Inflammatory macrophage (primary cell): Measurements from ENCODE around the gene ASMT.
"Not testable (repeated sequence)": the region's sequence is repeated elsewhere in the genome, so short reads cannot be mapped to it uniquely, and the experiment has no call there.

Experiments used
- DNase-seq, 2 donors: peaks; one replicate each; pipeline ENCODE4 v3.0.0-alpha.2; 2020 to 2022

ASMT gene

GRCh38 chrX:1652011-1652811 lies 37.4 kb downstream of the ASMT start:
- DNase-seq: peak; percentile 28 to 39

- no peak for DNase-seq
Measured at GRCh38 chrX:1656379-1656778, 41.5 kb downstream of the ASMT start.

- DNase-seq: no peak
Measured at GRCh38 chrX:1657367-1658070, 42.7 kb downstream of the ASMT start.

- no peak for DNase-seq
Measured at GRCh38 chrX:1658071-1658491, 43.2 kb downstream of the ASMT start.

GRCh38 chrX:1659664-1660461 lies 45.0 kb downstream of the ASMT start:
- no peak for DNase-seq

- DNase-seq: peak; percentile 79
Measured at GRCh38 chrX:1661048-1661921, 46.4 kb downstream of the ASMT start.

- no peak for DNase-seq
Measured at GRCh38 chrX:1661922-1662221, 47.0 kb downstream of the ASMT start.

- no peak for DNase-seq
Measured at GRCh38 chrX:1667566-1667965, 52.7 kb downstream of the ASMT start.

- DNase-seq: peak; percentile 32 to 38
Measured at GRCh38 chrX:1673337-1673736, 58.5 kb downstream of the ASMT start.

GRCh38 chrX:1676866-1677265 lies 62.0 kb downstream of the ASMT start:
- no peak for DNase-seq

GRCh38 chrX:1679238-1679637 lies 64.4 kb downstream of the ASMT start:
- peak; percentile 8 for DNase-seq

- DNase-seq: no peak
Measured at GRCh38 chrX:1681439-1681838, 66.6 kb downstream of the ASMT start.

- DNase-seq: not testable (repeated sequence)
Measured at GRCh38 chrX:1681856-1682255, 67.0 kb downstream of the ASMT start.

- DNase-seq: not testable (repeated sequence)
Measured at GRCh38 chrX:1682501-1682900, 67.6 kb downstream of the ASMT start.

- not testable (repeated sequence) for DNase-seq
Measured at GRCh38 chrX:1684883-1685282, 70.0 kb downstream of the ASMT start.

- not testable (repeated sequence) for DNase-seq
Measured at GRCh38 chrX:1685444-1685880, 70.6 kb downstream of the ASMT start.

GRCh38 chrX:1686642-1687041 lies 71.8 kb downstream of the ASMT start:
- no peak for DNase-seq
